Common myeloid progenitor, CD34-positive (primary cell): ENCODE measurements around the gene SMOC1.

ENCODE experiments used
- CTCF ChIA-PET: fragments of 350-600 bp; sonication (Branson Sonifier 250); formaldehyde crosslinking; loops from one replicate; lab custom pipeline; 2021; ENCODE audit warnings: antibody characterized with exemption; lab: Charles Lee
- POLR2A ChIA-PET: fragments of 350-600 bp; sonication (Branson Sonifier 250); formaldehyde crosslinking; loops from one replicate; lab custom pipeline; 2021; ENCODE audit warnings: antibody characterized with exemption; lab: Charles Lee
- DNase-seq, 3 donors: peaks; one replicate each; pipeline versions ENCODE4 v3.0.0 to v3.0.0-alpha.2; 2013
- H3K27ac ChIP-seq, 2 experiments: 1 replicate in 1 of 2; 2 replicates in 1 of 2; pipeline ENCODE4 v1.7.0; 2013; ENCODE audit warnings: inconsistent platforms in 2 of 2, low read length in 2 of 2, mild to moderate bottlenecking in 2 of 2, low read depth in 1 of 2, moderate library complexity in 1 of 2; ENCODE audit not compliant: severe bottlenecking in 2 of 2, insufficient read depth in 1 of 2, poor library complexity in 1 of 2
- H3K27me3 ChIP-seq, 5 experiments: replicated peaks in 2 of 5; 1 replicate in 3 of 5; 2 replicates in 2 of 5; pipeline versions ENCODE4 v1.6.1 to v1.7.0; 2013; ENCODE audit warnings: low read length in 4 of 5, mild to moderate bottlenecking in 2 of 5, moderate library complexity in 2 of 5, inconsistent platforms in 1 of 5; ENCODE audit not compliant: insufficient read depth in 5 of 5, control insufficient read depth in 4 of 5
- H3K36me3 ChIP-seq, 4 experiments: 1 replicate in 2 of 4; 2 replicates in 2 of 4; pipeline versions ENCODE4 v1.6.1 to v1.7.0; 2013; ENCODE audit warnings: low read length in 3 of 4, control low read depth in 1 of 4, mild to moderate bottlenecking in 1 of 4; ENCODE audit not compliant: control insufficient read depth in 4 of 4, insufficient read depth in 4 of 4
- H3K4me1 ChIP-seq, 4 experiments: 1 replicate in 3 of 4; 2 replicates in 1 of 4; pipeline versions ENCODE4 v1.6.1 to v1.7.1; 2013; ENCODE audit warnings: low read length in 3 of 4, mild to moderate bottlenecking in 3 of 4, control low read depth in 1 of 4, inconsistent platforms in 1 of 4, moderate library complexity in 1 of 4; ENCODE audit not compliant: control insufficient read depth in 4 of 4, insufficient read depth in 4 of 4; ENCODE audit errors: control extremely low read depth in 1 of 4
- H3K4me3 ChIP-seq, 7 experiments: 1 replicate in 4 of 7; 2 replicates in 3 of 7; pipeline versions ENCODE4 v1.5.1 to v1.7.0; 2013; ENCODE audit warnings: mild to moderate bottlenecking in 7 of 7, low read length in 6 of 7, moderate library complexity in 6 of 7, inconsistent platforms in 2 of 7, low read depth in 2 of 7, control low read depth in 1 of 7; ENCODE audit not compliant: insufficient read depth in 4 of 7, control insufficient read depth in 1 of 7; ENCODE audit errors: extremely low read depth in 1 of 7
- H3K9me3 ChIP-seq, 5 experiments: 1 replicate in 4 of 5; 2 replicates in 1 of 5; pipeline versions ENCODE4 v1.6.1 to v1.7.1; 2013; ENCODE audit warnings: low read length in 4 of 5, mild to moderate bottlenecking in 2 of 5, inconsistent platforms in 1 of 5, low read depth in 1 of 5, moderate library complexity in 1 of 5; ENCODE audit not compliant: control insufficient read depth in 4 of 5, insufficient read depth in 2 of 5; ENCODE audit errors: control extremely low read depth in 1 of 5
- WGBS: methylation state at CpG from one replicate; pipeline ENCODE4 v1.1.5; 2013; ENCODE audit not compliant: insufficient coverage; 5-methylcytosine and 5-hydroxymethylcytosine counted together

Gene SMOC1

DNA sequence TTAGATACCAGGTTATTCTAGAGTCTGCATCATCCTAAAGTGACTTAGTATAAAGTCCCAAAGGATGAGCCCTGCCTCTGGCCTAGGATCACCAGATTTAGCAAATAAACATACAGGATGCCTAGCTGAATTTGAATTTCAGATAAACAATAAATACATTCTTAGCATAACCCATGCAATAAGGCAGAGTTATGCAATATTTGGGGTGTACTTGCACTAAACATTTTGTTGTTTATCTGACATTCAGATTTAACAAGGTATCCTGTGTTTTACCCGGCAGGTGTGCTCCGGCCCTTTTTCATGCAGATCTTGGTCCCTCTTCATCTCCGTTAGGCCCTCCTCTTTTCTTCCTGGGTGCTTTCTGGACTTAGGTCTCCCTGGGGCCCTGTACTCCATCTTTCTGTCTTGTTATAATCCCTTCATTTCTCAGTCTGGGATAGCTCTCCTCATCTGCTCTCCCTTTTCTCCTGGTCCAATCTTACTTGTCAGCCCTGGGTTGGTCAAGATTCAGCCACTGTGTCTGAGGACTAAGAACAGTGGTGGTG, 18.1 kb upstream of the SMOC1 start:
- no peaks in the 10 kb centered on the region for H3K4me1 ChIP-seq
- H3K9me3 ChIP-seq, result peaks cover 0 to 4% (median 3%) of the 10 kb centered on the region in 5 experiments
- ChIA-PET CTCF (no interaction called here), POLR2A (no interaction called here)
- no peak overlapping the region for H3K4me3 ChIP-seq
- H3K36me3 ChIP-seq, result no peaks in the 10 kb centered on the region
- no CpG with 5 or more reads among the region's 3 CpGs for WGBS
- peaks cover 0 to 6% (median 1%) of the 10 kb centered on the region in 5 experiments for H3K27me3 ChIP-seq
- no peak for DNase-seq
- H3K27ac ChIP-seq, result no peak overlapping the region

DNA sequence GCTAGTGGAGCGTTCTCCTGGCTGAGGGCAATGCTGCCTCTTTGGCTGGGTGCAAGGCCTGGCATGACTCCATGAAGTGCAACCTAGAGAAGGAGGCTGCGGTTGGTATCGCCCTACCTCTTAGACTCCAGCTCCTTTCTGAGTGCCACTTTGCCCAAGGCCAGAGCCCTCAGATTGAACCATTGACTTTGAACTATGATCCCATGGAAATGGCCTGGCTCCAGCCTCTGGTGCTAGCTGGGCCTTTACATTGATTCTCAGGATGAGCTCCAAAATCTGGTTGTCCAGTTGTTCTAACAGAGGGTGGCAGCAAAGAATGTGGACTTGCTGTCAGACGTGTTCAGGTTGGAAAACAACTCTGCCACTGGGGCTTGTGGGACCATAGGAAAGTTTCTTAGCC, 16.1 kb upstream of the SMOC1 start:
- 100% methylated on average over 3 of the region's 4 CpGs for WGBS
- Histone ChIP-seq H3K4me3 (no peak overlapping the region), H3K36me3 (no peaks in the 10 kb centered on the region), H3K9me3 (peaks cover 0 to 9% (median 5%) of the 10 kb centered on the region in 5 experiments), H3K27ac (no peak overlapping the region), H3K27me3 (peaks cover 0 to 6% (median 3%) of the 10 kb centered on the region in 5 experiments), H3K4me1 (no peaks in the 10 kb centered on the region)
- no peak for DNase-seq
- ChIA-PET POLR2A (no interaction called here), CTCF (interaction anchor here (0.9 to 1.3 kb wide), 3 partner anchors 9 to 194 kb away, joined by 3 to 5 read pairs (median 3); no protein-coding TSS in a partner anchor)

DNA sequence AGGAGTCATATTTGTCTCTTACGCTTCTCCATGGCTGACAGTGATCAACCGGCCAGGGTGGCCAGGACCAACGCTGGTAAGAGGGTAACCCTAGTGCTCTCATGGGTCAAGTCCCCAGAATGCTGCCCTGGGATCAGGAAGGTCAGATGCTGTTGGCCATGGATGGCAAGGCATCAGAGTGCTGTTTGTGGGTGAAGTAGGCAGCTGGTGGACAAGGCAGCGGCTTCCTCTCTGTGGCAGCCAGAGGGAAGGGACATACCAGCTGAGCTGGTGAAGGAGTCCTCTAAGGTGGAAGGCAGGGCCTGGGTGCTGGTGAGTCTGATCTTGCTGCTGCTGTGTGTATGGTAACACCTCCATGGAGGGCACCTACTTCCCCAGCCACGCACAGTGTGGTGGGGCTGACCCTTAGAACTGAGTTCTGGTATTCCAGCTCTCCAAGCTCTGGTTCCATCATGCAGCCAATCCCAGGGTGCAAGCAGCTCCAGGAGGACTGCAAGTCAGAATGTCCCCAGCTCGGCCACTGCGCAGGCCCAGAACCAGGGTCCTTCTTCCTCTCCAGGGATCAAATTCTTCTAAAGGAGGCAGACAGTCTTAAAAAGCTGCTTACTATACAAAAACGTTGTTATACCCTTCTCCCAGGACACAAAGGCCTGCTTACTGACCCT, 13.4 kb upstream of the SMOC1 start:
- H3K4me3 ChIP-seq, result no peak overlapping the region
- ChIA-PET CTCF (no interaction called here), POLR2A (interaction anchor here (0.6 kb wide), 1 partner anchor 58 kb away, joined by 4 read pairs; no protein-coding TSS in a partner anchor)
- H3K4me1 ChIP-seq, result no peaks in the 10 kb centered on the region
- peaks cover 0 to 18% (median 6%) of the 10 kb centered on the region in 5 experiments for H3K9me3 ChIP-seq
- 97% methylated on average over 7 of the region's 8 CpGs for WGBS
- H3K36me3 ChIP-seq, result no peaks in the 10 kb centered on the region
- peaks cover 0 to 6% (median 4%) of the 10 kb centered on the region in 5 experiments for H3K27me3 ChIP-seq
- no peak for DNase-seq
- H3K27ac ChIP-seq, result no peak overlapping the region

- H3K36me3 ChIP-seq, result no peaks in the 10 kb centered on the region
- H3K9me3 ChIP-seq, result peaks cover 0 to 18% (median 6%) of the 10 kb centered on the region in 5 experiments
- WGBS, result no CpG with 5 or more reads among the region's 5 CpGs
- H3K4me1 ChIP-seq, result no peaks in the 10 kb centered on the region
- ChIA-PET POLR2A (no interaction called here), CTCF (interaction anchor here (1.0 kb wide), 1 partner anchor 161 kb away, joined by 3 read pairs; no protein-coding TSS in a partner anchor)
- peaks cover 0 to 6% (median 3%) of the 10 kb centered on the region in 5 experiments for H3K27me3 ChIP-seq
- no peak for DNase-seq
- H3K4me3 ChIP-seq, result no peak overlapping the region
- H3K27ac ChIP-seq, result no peak overlapping the region
These were observed 10.8 kb upstream of the SMOC1 start for GRCh38 chr14:69868363-69868963.

DNA sequence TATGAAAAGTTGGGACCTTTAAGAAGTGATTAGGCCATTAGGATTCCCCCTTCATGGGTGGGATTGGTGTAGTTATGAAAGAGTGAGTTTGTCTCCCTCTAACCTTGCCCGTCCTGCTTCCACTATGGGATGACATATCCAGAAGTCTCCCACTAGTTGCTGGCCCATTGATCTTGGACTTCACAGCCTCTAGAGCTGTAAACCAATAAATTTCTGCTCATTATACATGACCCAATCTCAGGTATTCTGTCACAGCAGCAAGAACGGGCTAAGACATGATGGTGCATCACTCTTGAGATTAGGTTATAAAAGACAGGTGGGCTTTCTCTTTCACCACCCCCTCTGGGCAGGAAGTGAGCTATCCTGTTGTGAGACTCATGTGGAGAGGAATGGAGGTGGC, 8.6 kb upstream of the SMOC1 start:
- POLR2A ChIA-PET, result no interaction called here
- 100% methylated on average over 1 of the region's 2 CpGs for WGBS
- H3K4me3 ChIP-seq, result no peak overlapping the region
- H3K9me3 ChIP-seq, result peaks cover 0 to 16% (median 4%) of the 10 kb centered on the region in 5 experiments
- CTCF ChIA-PET, result interaction anchor here (1.3 kb wide), 1 partner anchor 52 kb away, joined by 3 read pairs; no protein-coding TSS in a partner anchor
- no peak overlapping the region for H3K27ac ChIP-seq
- peaks cover 0 to 6% (median 2%) of the 10 kb centered on the region in 5 experiments for H3K27me3 ChIP-seq
- no peak for DNase-seq
- H3K4me1 ChIP-seq, result no peaks in the 10 kb centered on the region
- no peaks in the 10 kb centered on the region for H3K36me3 ChIP-seq

DNA sequence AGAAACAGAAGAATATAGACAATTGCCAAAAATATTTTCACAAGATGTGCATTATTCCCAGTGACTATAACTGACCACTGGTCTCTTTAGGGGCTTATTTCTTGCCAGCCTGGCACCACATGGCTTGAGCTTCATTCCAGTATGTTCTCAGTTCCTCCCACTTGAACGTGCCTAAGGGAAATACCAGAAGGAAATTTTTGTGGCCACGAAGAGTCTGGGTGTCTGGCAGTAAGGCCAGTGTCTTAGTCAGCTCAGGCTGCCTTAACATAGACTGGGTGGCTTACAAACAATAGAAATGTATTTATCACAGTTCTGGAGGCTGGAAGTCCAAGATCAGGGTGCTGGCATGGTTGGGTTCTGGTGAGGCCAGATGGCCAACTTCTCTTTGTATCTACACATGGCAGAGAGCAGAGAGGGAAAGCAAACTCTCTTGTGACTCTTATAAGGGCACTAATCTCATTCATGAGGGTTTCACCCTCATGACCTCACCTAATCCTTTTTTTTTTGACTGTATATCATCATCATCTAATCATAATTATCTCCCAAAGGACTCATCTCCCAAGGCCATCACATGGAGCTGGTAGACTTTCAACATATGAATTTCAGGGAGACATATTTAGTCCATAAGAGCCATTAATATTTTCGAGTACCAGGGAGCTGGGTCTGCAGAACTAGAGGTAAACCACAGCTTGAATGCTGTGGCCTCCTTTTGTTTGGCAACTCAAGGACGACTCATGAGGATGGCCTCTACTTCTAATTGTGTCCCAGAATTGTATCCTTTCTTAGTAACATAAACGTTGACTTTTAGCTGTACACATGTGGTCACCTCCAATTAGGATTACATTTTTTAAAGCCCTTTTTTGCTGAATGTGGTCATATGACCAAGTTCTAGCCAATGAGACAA, 5.1 kb upstream of the SMOC1 start:
- H3K36me3 ChIP-seq, result no peaks in the 10 kb centered on the region
- H3K4me1 ChIP-seq, result peaks cover 0 to 4% (median 2%) of the 10 kb centered on the region in 4 experiments
- H3K27ac ChIP-seq, result no peak overlapping the region
- DNase-seq, result no peak
- peaks cover 0 to 24% (median 13%) of the 10 kb centered on the region in 5 experiments for H3K27me3 ChIP-seq
- CTCF ChIA-PET, result interaction anchor here (0.9 to 1.6 kb wide), 2 partner anchors 98 to 199 kb away, joined by 3 read pairs; no protein-coding TSS in a partner anchor
- peaks cover 0 to 7% (median 0%) of the 10 kb centered on the region in 5 experiments for H3K9me3 ChIP-seq
- no peak overlapping the region for H3K4me3 ChIP-seq
- POLR2A ChIA-PET, result no interaction called here
- whole genome bisulfite sequencing, result 78% methylated on average over 4 of the region's 5 CpGs
